Measurements from ENCODE around the gene PGGHG.
"Not testable (repeated sequence)": the region's sequence is repeated elsewhere in the genome, so short reads cannot be mapped to it uniquely, and the experiment has no call there.

Gene PGGHG

GRCh38 chr11:316031-316701, 27.2 kb downstream of the PGGHG start:
- DNase-seq = no peak

GRCh38 chr11:316891-317301, 28.0 kb downstream of the PGGHG start:
- DNase-seq = no peak

- DNase-seq = not testable (repeated sequence)
Measured at GRCh38 chr11:317668-318404, 28.9 kb downstream of the PGGHG start.

- DNase-seq = not testable (repeated sequence)
Measured at GRCh38 chr11:318405-319120, 29.6 kb downstream of the PGGHG start.

- DNase-seq = not testable (repeated sequence)
Measured at GRCh38 chr11:319121-319887, 30.4 kb downstream of the PGGHG start.

- not testable (repeated sequence) for DNase-seq
Measured at GRCh38 chr11:319888-320273, 31.0 kb downstream of the PGGHG start.

GRCh38 chr11:324156-324555, 35.2 kb downstream of the PGGHG start:
- no peak for DNase-seq

- not testable (repeated sequence) for DNase-seq
Measured at GRCh38 chr11:324593-325517, 35.9 kb downstream of the PGGHG start.

- DNase-seq = no peak
Measured at GRCh38 chr11:325796-326591, 37.1 kb downstream of the PGGHG start.

- no peak for DNase-seq
Measured at GRCh38 chr11:326592-326841, 37.6 kb downstream of the PGGHG start.

- peak; percentile 54 for DNase-seq
Measured at GRCh38 chr11:326842-327580, 38.1 kb downstream of the PGGHG start.

- no peak for DNase-seq
Measured at GRCh38 chr11:327581-327923, 38.6 kb downstream of the PGGHG start.

- DNase-seq = no peak
Measured at GRCh38 chr11:328012-328411, 39.1 kb downstream of the PGGHG start.

- DNase-seq = not testable (repeated sequence)
Measured at GRCh38 chr11:328516-329100, 39.7 kb downstream of the PGGHG start.

- DNase-seq = no peak
Measured at GRCh38 chr11:329886-330253, 40.9 kb downstream of the PGGHG start.

GRCh38 chr11:330307-330693, 41.4 kb downstream of the PGGHG start:
- no peak for DNase-seq

GRCh38 chr11:330694-331357, 41.9 kb downstream of the PGGHG start:
- DNase-seq = no peak

- no peak for DNase-seq
Measured at GRCh38 chr11:331358-332060, 42.6 kb downstream of the PGGHG start.

Measured in activated CD8-positive, alpha-beta memory T cell treated with anti-CD3 and anti-CD28 coated beads, Interleukin-2, amount 50 U/mL, for 4 hours (primary cell).